K562 (cell line): ENCODE results near the gene CENPV. TPM values are rescaled to one million over a fixed set of nuclear protein-coding genes. Genes with fewer than 3 reads are reported as not detected.

Source experiments
- ARNT ChIP-seq, 2 experiments: fragments of 450-650 bp; IDR thresholded peaks; 2 replicates each; pipeline ENCODE4 v1.6.1; 2016; ENCODE audit warnings: mild to moderate bottlenecking in 1 of 2
- CBFA2T2 ChIP-seq: fragments of 450-650 bp; conservative IDR thresholded peaks from 2 replicates; pipeline ENCODE4 v1.6.1; 2017; ENCODE audit warnings: mild to moderate bottlenecking
- CCNT2 ChIP-seq: IDR thresholded peaks from 2 replicates; pipeline ENCODE4 v1.6.1; 2011; ENCODE audit warnings: borderline replicate concordance, low read depth, mild to moderate bottlenecking, moderate library complexity, mixed read lengths, low read length; ENCODE audit not compliant: insufficient read length; ENCODE audit errors: extremely low read depth
- CHCHD3 ChIP-seq: fragments of 250-450 bp; sonication (Bioruptor Pico); IDR thresholded peaks from 2 replicates; pipeline ENCODE4 v2.1.2; 2022; ENCODE audit warnings: mild to moderate bottlenecking
- CSDE1 ChIP-seq, 2 experiments: fragments of 450-650 bp; IDR thresholded peaks; 2 replicates each; pipeline ENCODE4 v1.6.1; 2016; ENCODE audit warnings: mild to moderate bottlenecking in 1 of 2
- JUN ChIP-seq, 2 experiments: sonication (generic) in 1 of 2; formaldehyde crosslinking in 1 of 2; IDR thresholded peaks; 2 replicates each; pipeline versions ENCODE4 v1.6.1 to v1.8.0; 2012 to 2022; ENCODE audit warnings: borderline replicate concordance in 2 of 2, mild to moderate bottlenecking in 2 of 2, improper control_type of control experiment in 1 of 2, low read depth in 1 of 2, low read length in 1 of 2, missing genetic modification reagents in 1 of 2
- L3MBTL2 ChIP-seq: fragments of 450-650 bp; IDR thresholded peaks from 2 replicates; pipeline ENCODE4 v1.6.1; 2016; ENCODE audit warnings: mild to moderate bottlenecking, moderate library complexity
- MEIS2 ChIP-seq: fragments of 450-650 bp; IDR thresholded peaks from 2 replicates; pipeline ENCODE4 v1.6.1; 2014; ENCODE audit warnings: mild to moderate bottlenecking; ENCODE audit not compliant: partially characterized antibody
- MTF1 ChIP-seq: fragments of 250-450 bp; sonication (Bioruptor Pico); IDR thresholded peaks from 2 replicates; pipeline ENCODE4 v1.9.0; 2021; ENCODE audit warnings: moderate library complexity, mild to moderate bottlenecking, inconsistent platforms, borderline replicate concordance
- MYNN ChIP-seq, 2 experiments: sonication (generic); formaldehyde crosslinking in 1 of 2; IDR thresholded peaks; 2 replicates each; pipeline versions ENCODE4 v1.5.0 to v1.6.1; 2016 to 2020; ENCODE audit warnings: antibody characterized with exemption in 1 of 2, missing genetic modification reagents in 1 of 2
- NUFIP1 ChIP-seq: fragments of 450-650 bp; IDR thresholded peaks from 2 replicates; pipeline ENCODE4 v1.6.1; 2018; ENCODE audit not compliant: partially characterized antibody
- RB1 ChIP-seq: fragments of 450-650 bp; IDR thresholded peaks from 2 replicates; pipeline ENCODE4 v1.6.1; 2017; ENCODE audit warnings: low read depth, mild to moderate bottlenecking
- SREBF1 ChIP-seq: fragments of 150-350 bp; IDR thresholded peaks from 2 replicates; pipeline ENCODE4 v1.6.1; 2014; ENCODE audit warnings: antibody characterized with exemption, low read depth, low read length, borderline replicate concordance
- STAT5A ChIP-seq: IDR thresholded peaks from 2 replicates; pipeline ENCODE4 v1.6.1; 2012; ENCODE audit warnings: low read length, inconsistent platforms, borderline replicate concordance
- ZBTB5 ChIP-seq: fragments of 450-650 bp; IDR thresholded peaks from 2 replicates; pipeline ENCODE4 v1.6.1; 2017; ENCODE audit warnings: antibody characterized with exemption
- ZBTB7A ChIP-seq: IDR thresholded peaks from 2 replicates; pipeline ENCODE4 v1.6.1; 2011; ENCODE audit warnings: low read depth, mild to moderate bottlenecking, low read length, moderate library complexity, borderline replicate concordance; ENCODE audit not compliant: control insufficient read depth
- ZC3H8 ChIP-seq: fragments of 450-650 bp; IDR thresholded peaks from 2 replicates; pipeline ENCODE4 v1.6.1; 2017
- ZNF184 ChIP-seq: sonication (generic); formaldehyde crosslinking; IDR thresholded peaks from 2 replicates; pipeline ENCODE4 v1.5.0; 2020; ENCODE audit warnings: missing genetic modification reagents
- ZNF239 ChIP-seq: fragments of 250-450 bp; sonication (Bioruptor Pico); IDR thresholded peaks from 2 replicates; pipeline ENCODE4 v1.4.0; 2020; ENCODE audit warnings: mild to moderate bottlenecking
- ZNF282 ChIP-seq: sonication (generic); formaldehyde crosslinking; IDR thresholded peaks from 2 replicates; pipeline ENCODE4 v1.8.1; 2023; ENCODE audit warnings: missing genetic modification reagents
- ZNF324 ChIP-seq: fragments of 250-450 bp; sonication (Bioruptor Pico); IDR thresholded peaks from 2 replicates; pipeline ENCODE4 v1.4.0; 2020; ENCODE audit warnings: mild to moderate bottlenecking
- ZNF592 ChIP-seq: fragments of 450-650 bp; IDR thresholded peaks from 2 replicates; pipeline ENCODE4 v1.6.1; 2017; ENCODE audit warnings: antibody characterized with exemption, mild to moderate bottlenecking
- ZSCAN32 ChIP-seq: fragments of 450-650 bp; formaldehyde crosslinking; IDR thresholded peaks from 2 replicates; pipeline ENCODE4 v1.4.0; 2020; ENCODE audit warnings: mild to moderate bottlenecking, moderate library complexity
- polyA plus RNA-seq, 8 experiments: library from polyadenylated mRNA; depleted of rRNA in 4 of 8; stranded (reverse) in 5 of 8; unstranded in 3 of 8; fragments of >200 nt; fragmentation: Nextera tagmentation in 2 of 8; fragmentation: Illumina TruSeq in 1 of 8; extraction: Ambion mirVana in 2 of 8; extraction: Trizol in 1 of 8; gene quantifications; 2 replicates each; pipeline versions ENCODE4 v1.2.1 to v1.2.3, GENCODE V29; 2011 to 2014; ENCODE audit warnings: inconsistent platforms in 1 of 8, missing spikeins in 1 of 8
- total RNA-seq, 7 experiments: library from RNA; depleted of rRNA in 6 of 7; stranded (reverse); fragments of >200 nt in 6 of 7; fragmentation: Illumina TruSeq in 2 of 7; extraction: Trizol in 2 of 7; gene quantifications; 2 replicates each; pipeline versions ENCODE4 v1.2.1 to v1.2.3, GENCODE V29; 2011 to 2021; ENCODE audit warnings: low replicate concordance in 1 of 7

Gene CENPV
- total and polyA plus RNA-seq, 9 of the 15 experiments (the other 6 are each of a cell fraction or from before 2014, with no cell fraction given), result 17.8 to 131 (median 89.3) TPM

GRCh38 chr17:16398270-16399267 is 45.3 kb upstream of the CENPV start (continued):
- TF ChIP-seq ZBTB5, result no peak
- TF ChIP-seq NUFIP1, result no peak
- no peak for TF ChIP-seq SREBF1
- TF ChIP-seq RB1, result no peak
- no peak for TF ChIP-seq ZNF282 (CRISPR knock-in tag)
- peak; percentile 85 for TF ChIP-seq CBFA2T2
- TF ChIP-seq L3MBTL2, result peak; percentile 24; the same call in 1 of the 2 replicates
- TF ChIP-seq ZBTB7A, result no peak
- TF ChIP-seq ZNF324 (CRISPR knock-in tag), result no peak
- 0 out of 2 replicates have a peak, but pooled peaks have one; percentile 23 for TF ChIP-seq MYNN (IDR thresholded peaks at IDR 0.05)
- TF ChIP-seq MYNN (CRISPR knock-in tag; IDR thresholded peaks at IDR 0.05), result no peak
- peak; percentile 24 for TF ChIP-seq CCNT2
- no peak for TF ChIP-seq ZNF239 (CRISPR knock-in tag)
- no peak for TF ChIP-seq ZC3H8
- no peak for TF ChIP-seq ARNT (IDR thresholded peaks at IDR 0.05)
- TF ChIP-seq JUN (IDR thresholded peaks at IDR 0.05; ENCODE audit: borderline replicate concordance, low read depth, low read length), result peak; percentile 78
- no peak for TF ChIP-seq JUN (CRISPR knock-in tag; IDR thresholded peaks at IDR 0.05; ENCODE audit: borderline replicate concordance)
- TF ChIP-seq MTF1 (CRISPR knock-in tag), result no peak
- peak; percentile 38 for TF ChIP-seq MEIS2
- TF ChIP-seq ZNF592, result no peak
- peak; percentile 75 for TF ChIP-seq STAT5A
- TF ChIP-seq ZSCAN32 (CRISPR knock-in tag), result no peak
- no peak for TF ChIP-seq ZNF184 (CRISPR knock-in tag)
- TF ChIP-seq CHCHD3 (CRISPR knock-in tag), result no peak
- no peak for TF ChIP-seq CSDE1 (IDR thresholded peaks at IDR 0.05)
